HG02973 (cell line): ENCODE data around the gene SORCS3.

Source experiments
- ATAC-seq: cut with Tn5 transposase; IDR thresholded peaks from one replicate; pipeline ENCODE4 v1.9.1; 2021; ENCODE audit warnings: moderate library complexity; ENCODE audit not compliant: unreplicated experiment

The SORCS3 gene

DNA sequence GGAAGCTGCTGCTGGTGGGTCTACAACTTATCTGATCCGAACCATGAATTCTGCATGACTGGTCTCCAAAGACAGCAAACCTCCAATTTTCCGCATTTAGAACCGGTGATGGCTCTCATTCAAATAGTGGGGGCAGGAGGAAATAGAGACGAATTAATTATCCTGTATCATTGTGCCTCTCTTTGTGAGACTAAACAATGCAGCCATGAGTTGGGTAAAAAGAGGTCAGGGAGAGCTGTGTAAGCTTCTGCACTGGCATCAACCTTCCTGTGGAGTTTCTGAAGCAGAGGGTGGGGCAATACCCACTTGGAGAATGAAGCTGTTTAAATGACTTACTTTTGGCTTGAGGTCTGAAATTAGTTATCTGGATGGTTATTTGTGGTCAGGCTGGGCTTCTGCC lies 266.4 kb downstream of the SORCS3 start:
- ATAC-seq, result no peak

DNA sequence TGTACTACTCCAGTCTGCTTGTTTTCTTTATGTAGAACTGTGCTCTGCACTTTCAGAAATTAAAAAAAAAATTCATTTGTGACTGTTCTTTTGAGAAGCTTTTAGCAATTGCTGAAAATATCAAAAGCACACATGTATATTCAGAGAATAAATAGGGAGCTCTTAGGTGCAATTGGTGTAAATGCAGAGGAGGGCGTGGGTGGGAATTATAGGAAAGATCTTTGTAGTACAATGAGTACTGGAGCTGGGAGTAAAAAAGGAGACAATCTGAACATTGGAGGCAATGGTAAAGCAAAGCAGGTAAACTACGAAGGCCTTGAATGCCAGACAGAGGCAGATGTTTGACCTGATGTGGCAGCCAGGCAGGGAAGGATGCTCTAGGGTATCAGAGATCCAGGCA lies 267.5 kb downstream of the SORCS3 start:
- ATAC-seq, result no peak

DNA sequence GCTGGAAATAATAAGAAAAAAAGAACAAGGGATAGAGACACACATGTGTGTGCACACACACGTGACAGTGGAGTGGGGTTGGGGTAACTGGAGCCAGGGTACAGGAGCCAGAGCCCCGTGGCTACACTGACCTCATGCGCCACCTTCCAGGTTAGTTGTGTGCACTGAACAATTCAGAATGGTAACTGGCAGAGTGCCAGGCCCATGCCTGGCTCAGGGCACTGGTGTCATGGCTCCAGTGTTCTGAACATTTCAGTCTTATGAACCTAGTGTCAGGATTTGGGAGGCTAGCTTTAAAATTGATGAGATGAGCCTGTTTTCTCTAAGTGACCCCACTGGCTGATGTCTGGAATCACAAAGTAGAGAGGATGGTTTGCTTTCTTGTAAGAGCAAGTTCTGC lies 269.6 kb downstream of the SORCS3 start:
- no peak for ATAC-seq

DNA sequence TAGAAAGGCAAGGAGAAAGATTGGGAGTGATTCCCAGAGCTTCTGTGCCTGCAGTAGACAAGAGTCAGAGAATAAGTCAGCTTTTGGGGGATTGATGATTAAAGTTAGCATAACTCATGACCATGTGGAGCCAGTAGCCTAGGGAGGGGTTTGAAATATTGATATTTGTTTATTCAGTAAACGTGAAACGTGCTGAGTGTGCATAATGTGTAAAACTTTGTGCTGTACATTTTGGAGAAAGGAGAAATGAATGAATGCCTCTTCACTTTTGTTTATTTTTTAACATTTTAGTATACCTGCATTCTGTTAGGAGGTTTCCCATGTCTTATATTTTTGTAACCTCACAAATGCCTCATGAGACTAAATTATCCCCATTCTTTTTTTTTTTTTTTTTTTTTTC lies 272.3 kb downstream of the SORCS3 start:
- no peak for ATAC-seq

DNA sequence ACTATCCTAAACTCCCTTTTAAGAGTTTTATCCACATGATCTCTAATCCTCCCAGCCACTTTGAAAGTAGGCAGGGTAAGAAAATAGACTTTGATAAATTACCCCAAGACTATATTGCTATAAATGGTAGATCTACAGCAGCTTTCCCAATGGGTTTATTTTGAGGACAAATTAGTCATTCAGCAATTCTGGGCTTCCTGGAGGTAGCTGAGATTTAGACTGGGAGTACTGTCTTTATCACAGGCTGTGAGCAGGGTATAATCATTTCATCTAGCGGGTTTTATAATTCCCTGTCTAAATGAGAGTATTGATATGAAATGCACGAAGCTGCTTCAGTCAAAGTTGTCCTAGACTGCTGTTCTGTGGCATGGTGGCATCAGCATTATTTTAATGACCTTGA lies 279.4 kb downstream of the SORCS3 start:
- ATAC-seq, result no peak

DNA sequence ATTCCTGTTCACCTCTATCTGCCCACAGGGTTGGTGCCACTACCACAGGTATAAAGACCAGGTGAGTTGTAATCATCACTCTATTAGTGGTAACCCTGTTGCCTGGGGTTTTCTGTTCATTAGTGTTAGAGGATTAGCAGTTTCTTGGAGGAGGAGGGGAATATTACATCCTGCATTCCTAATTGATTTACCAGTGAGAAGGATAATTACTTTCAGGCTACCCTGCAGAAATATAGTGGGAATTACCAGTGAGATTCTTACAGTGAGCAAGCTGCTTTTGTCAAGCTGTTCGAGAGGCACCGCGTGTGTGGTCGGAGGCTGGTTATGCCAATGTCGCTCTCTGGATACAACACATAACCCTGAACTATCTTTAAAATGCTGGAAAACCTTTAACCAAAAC lies 280.7 kb downstream of the SORCS3 start:
- ATAC-seq, result no peak

DNA sequence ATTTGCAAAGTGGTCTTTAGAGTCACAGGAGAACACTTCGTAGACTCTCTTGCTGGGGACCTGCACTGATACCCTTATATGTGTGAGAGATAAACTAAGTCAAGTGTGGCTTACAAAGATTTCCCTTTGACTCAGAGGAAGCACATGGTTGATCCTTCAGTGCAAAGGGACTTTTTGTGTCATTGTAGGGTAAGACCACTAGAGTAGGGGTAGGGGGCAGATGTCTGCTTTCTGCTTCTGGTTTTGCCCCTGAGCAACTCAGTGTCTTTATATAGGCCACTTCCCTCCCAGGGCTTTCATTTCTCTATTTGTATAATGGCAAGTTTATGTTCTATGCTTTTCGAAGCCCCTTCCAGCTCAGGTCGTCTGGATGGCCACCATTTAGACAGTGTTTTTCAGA lies 281.7 kb downstream of the SORCS3 start:
- no peak for ATAC-seq

DNA sequence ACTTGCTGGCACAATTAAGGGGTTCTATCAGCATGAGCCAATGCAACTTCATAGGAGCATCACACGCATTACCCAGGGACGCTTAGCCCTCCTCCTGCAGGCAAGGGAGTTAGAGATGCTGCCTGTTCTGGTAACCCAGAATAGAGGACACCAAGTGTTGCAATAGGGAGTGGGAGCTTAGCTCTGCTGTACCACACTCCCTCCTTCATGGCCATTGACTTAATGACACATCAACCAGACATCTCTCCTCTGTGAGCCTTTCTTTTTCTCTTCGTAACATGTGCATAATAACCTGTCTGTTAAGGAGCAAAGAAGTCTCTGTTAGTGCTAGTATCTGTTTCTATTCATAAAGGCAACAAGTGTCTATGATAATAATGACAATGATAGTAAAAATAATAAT lies 282.4 kb downstream of the SORCS3 start:
- ATAC-seq, result no peak

DNA sequence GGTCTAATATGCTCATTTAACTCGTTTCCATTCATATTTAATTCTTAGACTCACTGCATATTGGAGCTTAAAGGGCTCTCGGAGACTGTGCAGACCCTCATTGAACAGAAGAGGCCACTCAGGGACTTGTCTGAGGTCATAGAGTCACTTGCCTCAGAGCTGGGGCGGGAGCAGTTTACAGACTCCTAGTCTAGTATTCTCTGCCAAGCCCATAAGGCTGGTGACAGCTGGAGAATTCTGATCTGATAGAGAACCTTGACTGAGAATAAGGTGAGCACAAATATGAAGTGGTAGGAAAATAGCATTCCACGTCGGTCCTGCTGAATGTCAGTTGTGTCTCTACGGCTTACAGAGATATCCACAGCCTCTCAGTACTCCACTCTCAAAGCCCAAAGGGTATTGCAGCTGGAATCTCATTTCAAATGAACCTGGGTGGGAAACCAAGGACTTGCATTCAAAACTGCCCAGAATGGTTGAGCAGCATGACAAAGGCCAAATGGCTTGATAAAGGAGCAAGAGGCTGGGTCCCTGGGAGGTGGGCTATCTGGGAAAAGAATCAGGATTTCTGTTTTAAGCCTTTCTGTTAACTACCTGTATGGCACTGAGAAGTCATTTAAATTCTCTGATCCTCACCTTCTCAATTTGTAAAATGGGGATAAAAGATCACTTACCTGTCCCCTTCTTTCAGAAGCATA lies 283.2 kb downstream of the SORCS3 start:
- no peak for ATAC-seq

DNA sequence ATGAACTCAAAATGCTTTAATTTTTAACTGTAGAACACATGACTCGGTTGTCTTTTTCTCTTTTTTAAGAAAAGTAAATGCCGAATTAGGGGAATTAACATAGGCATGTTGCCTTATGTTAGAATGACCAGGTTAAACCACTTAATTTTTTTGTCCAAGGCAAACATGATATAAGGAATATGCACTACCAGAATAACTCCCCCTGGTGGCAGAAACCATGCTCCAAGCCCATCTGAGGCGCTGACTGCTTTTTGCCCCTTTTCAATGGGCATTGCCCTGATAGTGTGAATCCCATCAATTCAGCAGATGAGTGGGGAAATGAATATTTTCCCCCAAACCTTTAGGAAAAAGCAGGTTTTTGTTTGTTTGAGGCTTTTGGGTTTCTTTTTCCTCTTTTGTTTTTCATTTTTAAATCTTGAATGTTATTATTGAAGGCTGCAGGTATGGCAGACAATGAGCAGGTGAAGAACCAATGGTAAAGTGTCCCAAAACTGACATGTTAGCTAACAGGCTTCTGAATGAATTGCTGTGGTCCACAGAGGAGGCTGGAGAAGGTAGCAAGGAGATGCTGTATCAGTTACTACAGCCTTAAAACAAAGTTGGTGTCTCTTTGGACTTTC lies 284.3 kb downstream of the SORCS3 start:
- no peak for ATAC-seq

DNA sequence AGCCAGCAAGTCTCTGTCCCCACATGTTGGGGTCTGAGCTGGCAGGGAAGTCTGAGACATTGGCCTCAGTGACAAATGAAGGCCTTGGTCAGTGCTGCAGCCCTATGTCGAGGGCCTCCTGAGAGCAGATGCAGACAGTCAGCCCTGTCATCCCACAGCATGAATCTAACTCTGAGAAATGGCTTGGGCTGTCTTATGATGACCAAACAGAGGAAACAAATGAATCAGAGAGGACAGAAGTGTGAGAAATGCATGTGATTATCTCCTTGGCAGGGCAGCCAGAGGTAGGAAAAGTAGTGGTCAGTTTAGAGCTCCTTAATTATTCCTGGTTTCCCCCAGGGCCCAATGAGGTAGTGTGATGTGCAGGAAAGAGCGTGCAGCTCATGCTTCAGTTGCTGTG lies 287.6 kb downstream of the SORCS3 start:
- no peak for ATAC-seq

DNA sequence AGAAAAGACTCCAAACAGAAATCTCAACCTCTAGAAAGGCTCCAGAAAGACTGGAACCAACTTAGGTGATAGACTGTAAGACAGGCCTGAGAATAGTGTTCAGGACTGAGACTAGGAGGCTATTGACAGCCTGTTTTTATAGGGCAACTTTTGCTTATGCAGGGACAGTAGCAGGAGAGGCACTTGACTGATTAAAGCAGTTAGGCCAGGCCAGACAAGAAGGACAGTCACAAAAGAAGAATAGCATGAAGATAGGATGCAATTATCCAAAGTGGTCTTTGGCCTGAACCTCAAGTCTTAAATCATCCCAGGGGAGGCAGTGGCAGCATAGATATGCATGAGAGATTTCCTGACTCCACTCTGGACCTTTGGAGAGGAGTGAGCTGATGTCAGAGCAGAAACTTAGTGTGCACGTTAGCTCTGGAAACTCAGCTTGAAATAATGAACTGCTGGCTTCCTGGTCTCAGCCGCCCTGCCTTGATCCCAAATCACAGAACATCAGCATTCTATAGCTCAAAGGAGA lies 290.6 kb downstream of the SORCS3 start:
- ATAC-seq, result no peak

DNA sequence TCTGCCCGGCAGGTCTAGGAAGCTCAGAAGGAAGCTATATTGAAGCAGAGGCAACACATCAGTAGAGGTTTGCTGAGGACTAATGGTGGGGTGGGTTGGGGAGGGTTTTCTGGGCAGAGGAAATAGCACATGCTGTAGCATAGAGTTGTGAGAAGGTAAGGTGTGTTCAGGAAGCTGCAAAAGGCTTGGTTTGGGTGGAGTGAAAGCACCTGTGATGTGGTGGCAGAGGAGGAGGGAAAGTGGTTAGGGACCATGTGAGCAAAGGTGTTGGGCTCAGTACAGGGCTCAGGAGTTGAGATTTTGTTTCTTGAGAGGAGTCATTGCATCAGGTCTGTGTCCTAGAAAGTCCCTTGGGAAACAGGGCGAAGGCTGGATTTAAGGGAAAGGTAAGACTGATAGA lies 294.6 kb downstream of the SORCS3 start:
- no peak for ATAC-seq

DNA sequence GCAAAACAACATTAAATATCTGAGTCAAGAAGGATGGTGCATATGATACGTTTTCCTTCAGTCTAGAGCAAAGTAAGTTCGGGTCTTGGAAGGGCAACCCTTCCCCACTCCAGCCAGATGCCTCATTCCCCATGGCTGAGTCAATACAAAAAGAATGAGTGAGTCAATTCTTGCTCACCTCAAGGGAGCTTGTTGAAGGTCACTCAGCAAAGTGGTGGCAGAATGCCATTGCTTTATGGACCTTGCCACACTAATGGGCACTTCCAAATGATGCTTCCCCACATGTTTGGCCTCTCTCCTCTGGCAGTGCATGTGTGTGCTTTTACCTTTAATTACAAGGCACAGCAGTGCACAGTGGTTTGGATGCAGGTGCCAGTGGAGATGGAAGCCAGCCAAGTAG lies 296.5 kb downstream of the SORCS3 start:
- no peak for ATAC-seq

DNA sequence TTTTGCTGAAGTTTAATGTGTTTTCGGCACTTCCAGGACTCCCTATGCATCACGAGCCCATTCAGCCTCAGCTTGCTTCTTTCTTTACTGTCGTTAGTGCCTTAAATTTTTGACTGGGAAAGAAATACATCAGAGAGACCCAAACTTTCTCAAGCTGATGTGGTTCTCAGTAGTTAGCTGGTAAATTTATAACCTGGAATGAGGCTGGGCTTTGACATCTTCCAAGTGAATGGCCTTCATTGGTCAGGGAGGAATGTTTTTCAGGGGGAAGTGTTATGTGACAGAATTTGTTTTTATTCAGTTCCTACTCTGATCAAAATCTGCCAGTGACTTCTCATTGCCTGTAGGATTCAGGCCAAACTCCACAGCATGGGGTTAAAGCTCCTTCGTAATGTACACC lies 296.9 kb downstream of the SORCS3 start:
- no peak for ATAC-seq

DNA sequence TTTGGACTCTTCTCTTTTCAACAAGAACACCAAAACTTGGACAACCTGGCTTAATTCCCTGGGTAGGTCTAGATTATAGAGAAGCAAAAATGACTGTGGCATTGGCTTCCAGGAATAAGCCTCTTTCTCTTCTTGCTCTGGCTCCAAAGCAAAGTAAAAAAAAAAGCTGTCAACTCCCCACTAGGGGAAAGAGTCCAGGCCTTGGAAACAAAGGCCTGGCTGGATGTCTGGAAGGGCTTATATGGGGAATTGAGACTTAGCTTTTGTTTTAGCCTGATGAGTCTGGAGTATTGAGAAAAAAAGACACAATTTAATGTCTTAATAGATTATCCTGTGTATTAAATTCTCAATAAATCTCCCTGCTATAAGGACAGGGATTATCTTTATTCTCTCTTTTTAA lies 300.6 kb downstream of the SORCS3 start:
- no peak for ATAC-seq

DNA sequence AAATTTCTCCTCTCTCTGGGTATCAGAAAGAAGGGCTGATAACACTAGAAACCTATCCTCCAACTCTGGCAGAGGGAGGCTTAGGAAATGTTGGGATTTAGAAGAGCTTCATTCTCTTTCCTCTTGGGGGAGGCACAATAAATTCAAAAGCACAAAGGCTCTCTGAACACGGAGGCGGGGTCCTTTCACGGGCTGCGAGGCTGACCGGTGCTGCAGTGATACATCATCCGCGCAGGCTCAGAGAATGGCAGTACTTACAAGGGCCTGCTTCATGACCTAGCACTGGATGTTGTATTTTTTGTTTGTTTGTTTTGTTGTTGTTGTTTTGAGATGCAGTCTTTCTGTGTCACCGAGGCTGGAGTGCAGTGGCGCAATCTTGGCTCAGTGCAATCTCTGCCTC lies 306.2 kb downstream of the SORCS3 start:
- no peak for ATAC-seq

DNA sequence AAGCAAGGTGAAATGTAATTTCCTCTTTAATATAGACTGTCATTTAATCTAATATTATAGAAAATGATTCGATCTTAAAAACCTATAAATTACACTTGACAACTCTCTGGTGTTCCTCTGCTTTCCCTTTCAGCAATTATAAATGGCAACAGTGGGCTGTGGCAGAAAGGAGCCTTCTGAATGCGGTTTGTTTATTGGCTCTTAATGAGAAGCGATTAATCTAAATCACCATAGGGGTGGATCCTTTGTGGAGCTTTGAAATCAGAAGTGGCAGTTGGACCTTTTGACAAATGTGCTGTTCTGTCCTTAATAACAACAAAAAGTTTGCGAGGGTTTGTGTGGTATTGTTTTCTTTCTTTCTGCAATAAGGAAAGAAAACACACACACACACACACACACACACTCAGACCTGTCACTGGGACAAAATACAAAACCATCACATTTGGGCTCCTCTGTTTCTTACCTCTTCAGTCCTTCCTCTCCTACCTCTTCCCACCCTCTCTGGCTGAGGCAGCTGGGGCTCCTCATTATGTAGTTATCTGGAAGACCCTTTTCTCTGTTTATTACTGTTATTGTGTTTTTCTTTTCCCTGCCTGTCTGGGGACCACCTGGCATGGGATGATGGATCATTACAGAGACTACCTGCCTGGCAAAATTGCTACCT lies 316.2 kb downstream of the SORCS3 start:
- ATAC-seq, result no peak

DNA sequence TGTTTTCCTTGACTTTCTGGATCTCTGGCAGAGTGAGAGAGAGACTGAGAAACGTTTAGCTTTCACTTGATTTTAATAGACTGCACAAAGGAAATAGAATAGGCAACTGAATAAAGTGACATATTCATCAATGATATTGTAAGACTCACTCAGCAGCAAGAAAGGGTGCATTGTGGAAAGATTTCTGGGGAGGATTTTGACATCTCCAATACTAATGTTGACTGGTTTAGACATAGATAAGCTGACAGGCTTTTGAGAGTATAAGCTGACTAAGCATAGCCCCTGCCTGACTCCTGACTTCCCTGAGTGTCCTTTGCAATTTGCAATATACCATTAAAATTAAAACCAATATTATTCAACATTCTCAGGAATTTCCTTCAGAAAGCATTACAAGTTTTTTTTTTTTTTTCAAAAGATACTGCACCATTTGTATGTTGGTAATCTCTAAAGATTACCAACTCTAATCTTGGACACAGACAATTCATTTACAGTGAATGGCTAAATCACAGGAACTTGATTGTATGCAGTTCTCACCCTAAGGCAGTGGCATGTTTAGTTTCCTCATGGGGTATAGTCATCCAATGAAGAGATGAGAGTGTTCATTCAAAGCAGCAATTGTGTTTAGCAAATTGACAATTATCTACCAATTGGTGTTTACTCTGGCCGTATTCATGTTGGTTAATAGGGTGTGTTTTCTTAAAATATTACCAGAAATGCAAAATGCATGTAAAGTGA lies 325.6 kb downstream of the SORCS3 start:
- no peak for ATAC-seq

DNA sequence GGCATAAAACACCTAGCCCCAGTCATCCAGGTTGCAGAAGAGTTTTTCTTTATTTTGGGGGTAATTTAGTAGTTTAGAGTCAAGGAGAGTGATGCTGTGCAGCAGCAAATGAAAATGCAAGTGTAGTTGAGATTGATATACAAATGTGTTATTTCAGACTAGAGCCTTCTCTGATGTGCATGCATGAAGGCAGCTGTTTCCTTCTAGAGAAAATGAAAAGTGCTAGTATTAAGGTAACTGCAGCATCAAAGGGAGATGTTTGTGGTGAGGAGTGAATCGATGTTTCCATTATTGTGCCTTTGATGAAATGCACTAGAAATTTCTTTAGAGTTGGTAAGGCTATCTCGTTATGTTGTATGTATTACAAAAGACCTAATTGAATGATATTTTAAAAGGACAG lies 339.3 kb downstream of the SORCS3 start:
- ATAC-seq, result no peak

DNA sequence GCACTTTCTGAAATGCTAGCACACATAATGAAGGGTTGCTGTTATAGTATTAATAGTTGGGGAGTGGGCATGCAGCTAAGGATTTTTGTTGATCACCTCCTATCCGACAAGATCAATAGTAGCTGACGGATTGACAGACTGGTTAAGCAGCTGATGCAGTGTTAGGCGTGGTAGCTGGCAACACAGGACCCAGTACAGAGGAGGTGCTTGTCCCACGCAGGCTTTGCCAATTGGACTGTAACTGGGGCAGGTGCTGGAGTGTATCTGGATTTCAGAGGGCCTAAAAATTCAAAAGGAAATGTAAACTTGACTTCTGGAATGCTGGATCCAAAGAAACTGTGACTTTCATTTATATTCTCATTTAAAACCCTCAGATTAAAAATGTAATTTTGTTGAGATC lies 340.9 kb downstream of the SORCS3 start:
- ATAC-seq, result no peak

DNA sequence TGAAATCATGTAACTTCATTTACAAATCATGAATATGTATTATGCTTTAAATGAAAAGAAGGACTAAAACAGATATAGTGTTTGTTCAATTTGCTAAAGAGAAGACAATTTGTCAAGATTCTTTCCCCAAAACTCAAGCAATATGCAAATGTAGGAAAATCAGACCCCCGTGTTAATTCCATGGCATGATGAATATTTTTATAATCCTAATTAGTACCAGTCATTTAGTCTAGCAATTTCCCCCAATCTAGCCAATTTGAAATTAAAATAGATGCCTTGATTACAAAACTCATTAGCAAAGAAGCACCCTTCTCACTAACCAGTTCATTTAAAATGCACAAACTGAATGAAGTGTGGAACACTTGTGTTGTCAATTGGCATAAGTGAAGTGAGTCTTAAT lies 347.6 kb downstream of the SORCS3 start:
- ATAC-seq, result no peak
